GM15510 (cell line): ENCODE measurements around the gene COASY.

Source experiments
- POLR2A ChIP-seq: IDR thresholded peaks from 3 replicates; pipeline ENCODE4 v1.6.1; 2011; ENCODE audit warnings: borderline replicate concordance; ENCODE audit not compliant: insufficient read length; ENCODE audit errors: extremely low read depth

The COASY gene

DNA sequence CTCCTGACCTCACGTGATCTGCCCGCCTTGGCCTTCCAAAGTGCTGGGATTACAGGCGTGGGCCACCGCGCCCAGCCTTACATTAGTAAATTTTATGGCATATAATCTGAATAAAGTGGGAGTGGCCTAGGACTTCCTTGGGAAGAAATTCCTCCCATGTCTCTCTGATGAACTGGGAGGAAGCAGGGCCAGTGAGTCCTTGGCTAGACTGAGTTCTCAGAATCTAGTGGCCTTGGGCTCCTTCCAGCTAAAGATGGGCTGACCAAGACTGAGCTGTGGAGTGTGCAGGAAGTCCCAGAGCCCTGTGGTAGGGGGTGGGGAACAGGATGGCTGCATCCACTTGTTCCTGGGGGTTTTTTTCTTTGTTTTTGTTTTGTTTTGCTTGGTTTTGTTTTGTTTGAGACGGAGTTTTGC is 35.9 kb upstream of the COASY start:
- no peak for TF ChIP-seq POLR2A

DNA sequence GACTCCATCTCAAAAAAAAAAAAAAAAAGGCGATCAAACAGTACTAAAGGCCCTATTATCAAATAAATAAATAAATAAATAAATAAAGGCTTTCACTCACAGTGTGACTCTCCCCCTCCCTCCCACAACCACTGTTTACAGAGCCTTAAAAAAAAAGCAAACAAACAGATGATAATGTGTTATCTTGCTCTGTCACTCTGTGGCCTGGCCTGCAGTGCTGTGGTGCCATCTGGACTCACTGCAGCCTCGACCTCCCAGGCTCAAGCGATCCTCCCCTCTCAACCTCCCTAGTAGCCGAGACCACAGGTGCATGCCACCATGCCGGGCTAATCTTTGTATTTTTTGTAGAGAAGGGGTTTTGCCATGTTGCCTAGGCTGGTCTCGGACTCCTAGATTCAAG is 34.0 kb upstream of the COASY start:
- no peak for TF ChIP-seq POLR2A

DNA sequence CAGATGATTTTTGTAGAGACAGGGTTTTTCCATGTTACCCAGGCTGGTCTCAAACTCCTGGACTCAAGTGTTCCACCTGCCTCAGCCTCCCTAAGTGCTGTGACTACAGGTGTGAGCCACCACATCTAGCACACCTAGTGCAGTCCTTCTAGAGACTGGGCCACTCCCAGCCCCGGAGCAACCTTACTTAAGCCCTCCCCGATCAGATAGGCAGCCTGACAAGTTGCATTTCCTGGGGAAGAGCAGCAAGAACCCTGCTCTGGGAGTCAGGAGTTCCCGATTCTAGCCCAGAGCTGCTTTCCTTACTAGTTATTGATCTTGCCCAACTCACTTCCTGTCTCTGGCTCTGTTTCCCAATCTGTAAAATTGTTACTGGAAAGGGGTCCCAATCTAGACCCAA is 32.9 kb upstream of the COASY start:
- TF ChIP-seq POLR2A = no peak

GRCh38 chr17:42530952-42531454 is 30.9 kb upstream of the COASY start:
- TF ChIP-seq POLR2A = no peak

DNA sequence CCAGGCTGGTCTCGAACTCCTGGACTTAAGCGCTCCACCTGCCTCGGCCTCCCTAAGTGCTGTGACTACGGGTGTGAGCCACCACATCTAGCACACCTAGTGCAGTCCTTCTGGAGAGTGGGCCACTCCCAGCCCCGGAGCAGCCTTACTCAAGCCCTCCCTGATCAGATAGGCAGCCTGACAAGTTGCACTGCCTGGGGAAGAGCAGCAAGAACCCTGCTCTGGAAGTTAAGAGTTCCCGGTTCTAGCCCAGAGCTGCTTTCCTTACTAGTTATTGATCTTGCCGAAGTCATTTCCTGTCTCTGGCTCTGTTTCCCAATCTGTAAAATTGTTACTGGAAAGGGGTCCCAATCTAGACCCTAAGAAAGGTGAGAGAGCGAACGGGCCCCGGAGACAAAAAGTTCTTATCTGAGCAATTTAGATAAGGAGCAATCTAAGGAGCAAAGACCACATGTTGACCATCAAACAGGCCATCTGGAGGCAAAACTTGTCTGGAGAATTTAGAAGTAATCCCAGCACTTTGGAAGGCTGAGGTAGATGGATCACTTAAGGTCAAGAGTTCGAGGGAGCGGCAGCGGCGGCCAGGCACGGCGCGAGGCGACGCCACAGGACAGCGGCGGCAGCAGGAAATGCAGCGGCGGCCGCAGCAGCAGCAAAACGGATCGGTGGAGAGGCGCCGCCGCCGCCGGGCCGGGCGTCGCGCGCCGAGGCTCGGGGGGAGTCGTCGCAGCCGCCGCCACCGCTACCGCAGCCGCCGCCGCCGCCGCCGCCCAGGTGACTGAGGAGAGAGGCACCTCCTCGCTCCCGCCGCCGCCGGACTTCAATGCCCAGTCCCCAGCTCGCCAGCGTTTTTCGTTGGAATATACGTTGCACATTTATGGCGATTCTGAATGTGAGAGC is 30.2 kb upstream of the COASY start:
- TF ChIP-seq POLR2A = peak; percentile 32

DNA sequence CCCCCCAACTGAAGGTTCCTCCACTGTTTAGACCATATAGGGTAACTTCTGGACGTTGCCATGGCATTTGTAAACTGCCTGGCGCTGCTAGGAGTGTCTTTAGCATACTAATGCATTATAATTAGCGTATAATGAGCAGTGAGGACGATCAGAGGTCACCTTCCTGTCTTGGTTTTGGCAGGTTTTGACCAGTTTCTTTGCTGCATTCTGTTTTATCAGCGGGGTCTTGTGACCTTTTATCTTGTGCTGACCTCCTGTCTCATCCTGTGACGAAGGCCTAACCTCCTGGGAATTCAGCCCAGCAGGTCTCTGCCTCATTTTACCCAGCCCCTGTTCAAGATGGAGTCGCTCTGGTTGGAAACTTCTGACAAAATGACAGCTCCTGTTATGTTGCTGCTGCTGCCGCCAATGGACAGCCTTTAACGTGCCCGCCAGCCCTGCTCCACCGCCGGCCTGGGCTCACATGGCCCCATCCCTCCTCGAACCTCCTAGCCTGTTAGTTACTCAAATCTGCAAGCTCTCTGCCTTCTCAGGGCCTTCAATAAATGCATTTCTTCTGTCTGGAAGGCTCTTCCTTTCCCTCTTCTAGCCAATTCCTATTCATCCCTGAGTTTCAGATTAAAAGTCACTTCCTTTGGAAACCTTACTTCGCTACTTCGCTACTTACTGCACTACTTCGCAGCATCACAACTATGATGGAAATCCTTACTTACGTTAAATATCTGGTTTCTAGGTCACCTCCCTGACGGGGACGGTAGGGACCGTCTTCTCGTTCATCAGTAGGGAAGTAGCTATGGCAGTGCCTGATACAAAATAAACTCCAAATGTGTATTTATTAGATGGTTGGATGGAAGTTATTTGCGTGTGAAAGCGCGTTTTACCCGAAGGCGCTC is 26.5 kb upstream of the COASY start:
- TF ChIP-seq POLR2A = no peak

DNA sequence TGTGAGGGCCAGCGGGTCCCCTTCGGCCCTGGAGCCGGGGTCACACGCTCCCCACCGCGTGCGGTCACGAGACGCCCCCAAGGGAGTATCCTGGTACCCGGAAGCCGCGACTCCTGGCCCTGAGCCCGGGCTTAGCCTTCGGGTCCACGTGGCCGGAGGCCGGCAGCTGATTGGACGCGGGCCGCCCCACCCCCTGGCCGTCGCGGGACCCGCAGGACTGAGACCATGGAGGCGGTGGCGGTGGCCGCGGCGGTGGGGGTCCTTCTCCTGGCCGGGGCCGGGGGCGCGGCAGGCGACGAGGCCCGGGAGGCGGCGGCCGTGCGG is 25.9 kb upstream of the COASY start, which contains the start of gene NAGLU:
TSS of gene NAGLU (plus strand) at position 194 of the 324 bp plus-strand sequence. CDS start at position 226, 32 bp downstream.
- TF ChIP-seq POLR2A = peak; percentile 85

DNA sequence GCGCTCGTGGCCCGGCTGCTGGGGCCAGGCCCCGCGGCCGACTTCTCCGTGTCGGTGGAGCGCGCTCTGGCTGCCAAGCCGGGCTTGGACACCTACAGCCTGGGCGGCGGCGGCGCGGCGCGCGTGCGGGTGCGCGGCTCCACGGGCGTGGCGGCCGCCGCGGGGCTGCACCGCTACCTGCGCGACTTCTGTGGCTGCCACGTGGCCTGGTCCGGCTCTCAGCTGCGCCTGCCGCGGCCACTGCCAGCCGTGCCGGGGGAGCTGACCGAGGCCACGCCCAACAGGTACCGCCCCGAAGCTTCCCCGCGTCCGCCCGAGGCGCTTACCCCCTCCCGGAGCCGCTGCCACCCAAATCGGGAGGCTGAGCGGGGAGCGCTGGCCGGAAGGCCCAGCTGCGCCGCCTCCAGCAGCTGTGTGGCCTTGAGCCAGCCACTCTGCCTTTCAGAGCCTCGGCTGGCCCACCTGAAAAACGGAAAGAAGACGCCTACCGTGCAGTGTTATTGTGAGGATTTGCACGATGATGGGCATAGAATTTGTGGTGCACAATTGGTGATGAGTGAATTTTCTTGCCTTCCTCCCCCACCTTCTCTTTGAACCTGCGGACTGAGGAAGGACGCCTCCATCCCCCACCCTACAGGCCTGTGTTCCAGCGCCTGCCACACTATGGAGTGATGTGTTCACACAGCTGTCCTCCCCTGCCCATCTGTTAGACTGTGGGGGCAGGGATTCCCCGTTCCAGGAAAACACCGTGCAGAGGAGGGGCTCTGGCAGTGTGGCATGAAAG is 25.4 kb upstream of the COASY start:
- TF ChIP-seq POLR2A = no peak

- TF ChIP-seq POLR2A = no peak
These were observed 24.7 kb upstream of the COASY start for GRCh38 chr17:42537156-42537805.

- TF ChIP-seq POLR2A = no peak
These were observed 24.0 kb upstream of the COASY start for GRCh38 chr17:42537826-42538451.

- no peak for TF ChIP-seq POLR2A
These were observed 23.5 kb upstream of the COASY start for GRCh38 chr17:42538482-42538881.

DNA sequence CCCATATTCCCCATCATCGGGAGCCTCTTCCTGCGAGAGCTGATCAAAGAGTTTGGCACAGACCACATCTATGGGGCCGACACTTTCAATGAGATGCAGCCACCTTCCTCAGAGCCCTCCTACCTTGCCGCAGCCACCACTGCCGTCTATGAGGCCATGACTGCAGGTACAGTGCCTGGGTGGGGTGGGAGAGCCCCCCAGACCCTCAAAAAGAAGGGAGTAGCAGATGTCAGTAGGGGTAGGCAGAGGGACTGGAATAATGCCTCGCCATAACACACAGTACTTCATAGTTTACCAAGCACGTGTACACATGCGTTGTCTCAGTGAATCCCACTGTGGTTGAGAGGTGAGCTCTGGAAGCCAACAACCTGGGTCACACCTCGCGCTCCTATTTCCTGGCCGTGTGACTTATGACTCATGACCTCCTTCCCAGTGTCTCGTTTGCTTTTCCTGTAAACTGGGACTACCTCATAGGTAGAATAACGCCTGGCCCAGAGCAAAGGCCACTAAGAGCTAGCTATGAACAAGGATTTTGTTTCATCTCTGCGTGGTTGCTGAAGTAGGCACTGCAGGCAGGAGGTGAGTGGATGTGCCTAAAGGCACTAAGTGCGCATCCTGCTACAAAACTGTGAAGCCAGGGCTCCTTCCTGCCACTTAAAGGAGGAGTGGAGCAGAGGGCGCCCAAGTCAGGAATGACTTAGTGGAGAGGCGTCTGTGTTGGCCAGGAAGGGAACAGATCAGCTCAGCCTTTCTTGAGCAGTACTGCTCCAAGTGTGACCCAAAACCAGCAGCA is 20.7 kb upstream of the COASY start:
- TF ChIP-seq POLR2A = peak; percentile 9
